Eye (tissue), 1 donor: Measurements from ENCODE around the gene COL4A2.

ENCODE experiments used
- DNase-seq: peaks from one replicate; pipeline ENCODE4 v3.0.0-alpha.2; 2015

Gene COL4A2

DNA sequence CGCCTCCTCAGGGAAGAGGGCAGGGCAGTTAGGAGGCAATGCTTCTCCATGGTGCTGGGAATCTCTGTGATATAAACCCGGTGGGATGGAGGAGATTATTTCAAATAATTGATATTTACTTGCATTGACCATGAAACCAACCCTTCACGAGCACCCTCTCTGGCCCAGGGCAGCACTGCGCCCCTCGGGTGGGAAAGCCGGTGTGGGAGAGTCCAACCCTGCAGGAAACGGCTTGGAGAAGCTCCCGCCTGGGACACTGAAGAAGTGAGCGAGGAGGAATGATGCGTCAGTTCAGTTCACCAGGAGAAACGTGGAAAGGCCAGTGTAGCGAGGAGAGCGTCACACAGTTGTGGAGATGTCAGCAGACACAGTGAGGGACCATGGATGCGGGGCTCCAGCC, 99.9 kb downstream of the COL4A2 start:
- no peak for DNase-seq

DNA sequence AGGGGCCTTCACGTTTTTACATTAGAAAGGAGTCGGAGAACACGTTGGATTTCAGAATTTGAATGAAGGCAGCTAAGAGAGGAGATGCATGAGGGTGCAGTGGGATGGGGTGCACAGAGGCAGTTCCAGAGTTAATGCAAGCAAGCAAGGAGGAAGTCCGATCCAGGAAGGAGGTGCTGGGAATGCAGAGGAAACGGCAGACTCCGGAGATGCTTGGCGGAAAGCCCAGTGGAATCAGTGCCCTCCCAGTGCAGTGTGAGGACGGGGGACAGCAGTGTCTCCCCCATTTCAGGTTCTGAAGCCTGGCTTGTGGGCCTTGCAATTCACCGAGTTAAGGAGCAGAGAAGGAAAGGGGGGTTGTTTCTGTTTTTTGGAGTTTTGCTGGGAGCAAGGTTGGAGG, 100.4 kb downstream of the COL4A2 start:
- no peak for DNase-seq

DNA sequence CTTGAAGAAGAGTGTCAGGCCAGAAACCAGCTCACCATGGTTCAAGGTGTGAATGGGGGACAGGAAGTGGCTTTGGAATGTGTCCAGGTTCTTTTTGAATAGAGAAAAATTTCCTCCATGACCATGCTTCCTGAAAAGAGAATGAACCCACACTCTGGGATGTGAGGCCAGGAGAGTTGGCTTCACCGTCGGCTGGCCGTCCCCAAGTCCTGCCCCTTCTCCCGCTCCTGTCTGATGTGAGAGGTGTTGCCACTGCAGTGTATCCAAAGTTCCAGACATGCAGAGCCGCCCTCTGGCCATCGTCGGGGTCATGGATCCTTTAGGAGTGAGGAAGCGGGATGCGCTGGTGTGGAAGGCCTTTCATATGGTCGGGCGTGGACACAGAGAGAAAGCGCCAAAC, 101.2 kb downstream of the COL4A2 start:
- DNase-seq: no peak

DNA sequence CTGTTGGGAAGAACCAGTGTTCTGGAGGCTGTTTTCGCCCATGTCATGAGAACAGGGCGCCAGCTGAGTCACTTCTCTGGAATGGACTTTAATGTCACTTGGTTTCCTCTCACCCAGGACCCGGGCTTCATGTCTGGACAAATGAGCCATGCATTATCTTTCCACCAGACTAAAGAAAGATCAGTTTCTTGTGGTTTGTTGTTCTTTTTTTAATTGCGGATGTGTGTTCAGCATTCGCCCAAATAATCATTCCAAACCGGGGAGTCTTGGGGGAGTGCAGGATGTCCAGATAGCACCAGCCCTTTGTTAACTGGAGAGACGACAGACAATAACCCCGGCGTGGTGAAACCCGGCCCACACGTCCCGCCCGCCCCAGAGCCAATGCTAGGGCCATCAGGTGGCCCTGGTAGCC, 102.5 kb downstream of the COL4A2 start:
- DNase-seq: no peak

DNA sequence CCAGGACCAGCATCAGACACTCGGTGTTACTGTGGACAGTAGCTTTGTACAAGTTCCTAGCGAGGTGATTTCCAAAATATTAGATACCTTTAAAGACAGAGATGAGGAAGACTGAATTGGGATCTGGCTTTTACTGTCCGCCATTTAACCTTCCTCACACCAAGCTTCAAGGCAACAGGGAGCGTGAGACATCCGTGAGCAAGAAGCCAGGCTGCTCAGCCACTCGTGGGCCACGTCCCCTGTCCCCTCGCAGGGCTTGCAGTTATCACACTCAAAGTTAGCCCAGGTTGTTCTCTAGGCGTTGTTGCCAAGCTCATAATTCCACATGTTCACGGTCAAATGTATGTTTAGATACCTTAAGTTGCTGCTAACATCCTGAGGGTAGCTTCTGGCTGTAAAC, 102.9 kb downstream of the COL4A2 start:
- no peak for DNase-seq

DNA sequence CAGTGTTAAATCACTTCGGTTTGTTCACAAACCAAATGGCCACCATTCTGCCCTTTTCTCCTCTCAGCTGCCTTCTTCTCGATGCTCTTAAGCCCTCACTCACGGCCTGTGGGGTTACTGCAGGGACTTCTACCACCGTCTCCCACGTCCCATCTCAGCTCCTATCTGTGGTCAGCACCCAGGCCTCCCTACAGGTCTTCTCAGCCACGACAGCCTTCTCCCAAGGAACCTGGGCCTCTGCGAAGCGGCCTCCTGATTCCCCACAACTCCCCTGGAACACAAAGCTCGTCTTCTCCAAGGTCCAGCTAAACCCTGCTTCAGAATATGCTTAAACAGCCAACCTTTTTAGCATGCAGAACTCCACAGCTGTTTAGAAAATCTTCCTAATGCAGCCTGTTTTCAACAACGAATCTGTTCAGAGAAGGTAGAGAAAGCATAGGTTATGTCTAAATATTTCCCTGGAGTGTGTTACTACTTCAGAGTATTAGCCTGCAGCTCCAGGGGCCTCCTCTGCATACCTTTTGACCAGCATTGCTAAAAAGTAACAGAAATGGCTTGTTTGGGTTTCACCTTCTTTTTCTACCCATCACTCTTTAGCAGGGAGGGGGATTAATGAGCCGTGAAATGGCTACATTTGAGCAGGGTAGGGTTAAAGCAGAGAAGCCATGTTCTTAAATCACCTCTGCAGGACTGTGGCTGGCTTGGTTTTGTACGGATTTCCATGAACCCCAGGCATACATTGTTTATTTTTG, 104.0 kb downstream of the COL4A2 start:
- no peak for DNase-seq

DNA sequence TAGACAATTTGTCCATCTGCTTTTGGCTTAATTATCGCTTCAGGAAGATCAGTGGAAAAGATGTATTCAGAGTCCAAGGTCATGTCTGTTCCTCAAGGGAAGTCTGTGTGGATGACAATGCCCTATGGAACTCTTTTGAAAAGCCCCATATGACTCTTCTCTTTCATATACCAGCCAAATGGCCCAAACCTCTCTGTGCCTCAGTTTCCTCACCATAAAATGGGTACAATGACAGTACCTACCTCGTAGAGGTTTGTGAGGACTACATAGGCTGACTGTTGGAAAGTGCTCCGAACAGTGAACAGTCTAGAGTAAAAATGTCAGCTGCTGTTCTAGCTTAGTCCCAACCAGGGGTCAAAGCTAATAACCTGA, 104.6 kb downstream of the COL4A2 start:
- no peak for DNase-seq

DNA sequence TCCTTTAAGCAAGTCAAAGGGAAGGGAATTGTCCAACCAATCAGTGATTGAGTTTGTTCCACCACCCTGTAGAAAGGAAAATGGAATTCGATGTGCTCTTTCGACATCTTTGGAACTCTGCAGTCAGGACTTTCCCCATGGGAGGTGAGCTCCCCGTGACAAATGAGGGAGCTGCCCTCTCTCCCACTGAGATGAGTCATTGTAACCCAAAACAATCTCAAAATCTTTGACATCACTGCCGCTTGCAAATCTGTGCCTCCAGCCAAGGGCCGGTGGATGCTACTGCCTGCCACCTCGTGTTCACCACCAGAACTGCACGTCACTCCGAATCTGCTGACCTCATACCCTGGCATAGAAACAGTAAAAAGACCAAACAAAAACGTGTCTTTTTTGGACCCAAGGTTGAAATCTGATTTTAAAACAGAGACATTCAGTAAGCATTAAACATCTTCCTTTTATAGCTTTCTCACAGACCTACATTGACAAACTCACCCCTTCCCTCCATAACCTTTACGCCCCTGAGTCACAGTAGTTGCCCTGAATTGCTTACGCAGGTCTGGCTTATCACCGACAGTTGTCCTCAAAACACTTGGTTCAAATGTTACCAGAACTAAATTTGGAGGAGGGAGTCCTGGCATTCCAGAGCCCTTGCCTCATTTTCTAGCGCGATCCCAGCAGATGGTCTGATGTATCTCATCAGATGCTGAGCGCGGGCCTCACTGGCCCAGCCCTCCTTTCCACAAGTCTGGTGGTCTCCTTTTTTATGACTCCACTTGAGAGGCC, 105.2 kb downstream of the COL4A2 start:
- DNase-seq: peak; percentile 94

DNA sequence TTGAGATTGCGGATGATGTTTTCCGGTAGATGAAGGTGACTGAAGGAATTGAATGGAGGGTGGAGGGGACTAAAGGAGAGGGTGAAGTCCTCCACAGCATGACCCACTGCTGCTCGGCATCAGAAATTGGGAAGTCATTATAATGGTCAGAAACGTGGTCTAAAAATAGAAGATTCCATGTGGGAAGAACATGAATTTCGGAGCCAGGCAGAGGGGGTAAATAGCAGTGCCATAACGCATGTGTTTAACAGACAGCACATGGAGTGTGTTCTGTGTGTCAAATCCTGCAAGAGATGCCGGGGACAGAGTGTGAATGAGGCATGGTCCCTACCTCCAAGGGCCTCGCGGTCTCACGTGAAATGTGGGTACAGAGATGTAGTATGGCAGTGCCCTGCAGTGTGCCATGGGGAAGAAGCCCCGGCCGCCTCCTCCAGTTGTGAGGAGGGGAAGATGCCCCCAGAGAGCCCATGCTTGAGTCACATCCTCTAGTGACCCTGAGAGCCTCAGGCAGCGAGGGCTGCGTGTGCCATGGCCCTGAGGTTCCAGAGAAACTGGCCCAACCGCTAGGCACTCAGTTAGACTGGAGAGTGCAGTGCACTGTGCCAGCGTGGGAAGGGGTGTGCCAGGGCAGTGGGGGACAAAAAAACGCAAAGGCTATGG, 106.1 kb downstream of the COL4A2 start:
- no peak for DNase-seq

DNA sequence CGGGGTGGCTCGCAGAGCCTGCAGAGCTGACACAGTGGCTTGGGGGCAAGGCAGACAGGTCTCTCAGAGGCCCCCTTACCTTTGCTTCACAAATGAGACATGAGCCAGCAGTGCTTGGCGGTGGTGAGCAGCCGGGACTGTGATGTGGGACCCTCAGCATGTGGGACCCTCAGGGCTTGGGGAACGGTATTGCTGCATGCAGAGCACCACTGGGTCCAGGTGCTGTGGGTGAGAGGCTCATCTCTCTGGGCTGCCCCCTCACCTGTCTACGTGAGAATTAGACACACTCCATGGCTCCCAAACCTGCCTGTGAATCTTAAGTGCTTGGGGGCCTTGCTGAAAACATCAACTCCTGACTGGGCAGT, 106.6 kb downstream of the COL4A2 start:
- no peak for DNase-seq

DNA sequence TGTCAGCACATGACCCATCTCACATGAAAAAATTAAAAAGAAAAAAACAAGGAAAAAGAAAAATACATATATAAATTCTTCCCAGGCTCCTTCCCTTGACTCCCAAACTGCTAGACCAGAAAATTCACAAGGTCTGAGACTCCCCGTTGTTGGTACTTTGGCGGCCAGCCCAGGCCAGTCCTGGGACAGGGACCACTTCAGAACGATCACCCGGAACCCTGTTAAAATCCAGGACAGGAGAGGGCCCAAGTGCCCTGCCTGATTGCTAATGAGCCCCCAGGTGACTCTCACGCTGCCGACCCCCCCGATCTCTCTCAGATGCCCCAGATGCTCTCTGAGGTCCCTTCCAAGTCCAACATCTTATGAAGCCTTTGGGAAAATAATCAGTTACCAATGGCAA, 107.2 kb downstream of the COL4A2 start:
- no peak for DNase-seq

DNA sequence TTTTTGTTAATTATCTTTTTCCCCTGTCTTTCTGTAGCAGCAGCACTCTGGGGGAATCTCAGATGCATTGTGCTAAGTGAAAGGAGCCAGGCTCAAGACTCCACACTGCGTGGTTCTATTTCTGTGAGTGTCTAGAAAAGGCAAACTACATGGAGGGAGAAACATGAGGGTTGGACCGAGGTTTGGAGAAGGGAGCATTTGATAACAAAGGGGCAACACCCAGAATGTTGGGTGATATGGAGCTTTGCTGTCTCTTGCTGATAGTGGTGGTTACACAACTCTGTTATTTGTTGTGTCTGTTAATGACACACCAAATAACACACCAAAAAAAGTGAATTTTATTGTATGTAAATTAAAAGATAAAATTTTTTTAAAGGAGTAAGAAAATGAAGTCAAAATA, 107.8 kb downstream of the COL4A2 start:
- DNase-seq: no peak

DNA sequence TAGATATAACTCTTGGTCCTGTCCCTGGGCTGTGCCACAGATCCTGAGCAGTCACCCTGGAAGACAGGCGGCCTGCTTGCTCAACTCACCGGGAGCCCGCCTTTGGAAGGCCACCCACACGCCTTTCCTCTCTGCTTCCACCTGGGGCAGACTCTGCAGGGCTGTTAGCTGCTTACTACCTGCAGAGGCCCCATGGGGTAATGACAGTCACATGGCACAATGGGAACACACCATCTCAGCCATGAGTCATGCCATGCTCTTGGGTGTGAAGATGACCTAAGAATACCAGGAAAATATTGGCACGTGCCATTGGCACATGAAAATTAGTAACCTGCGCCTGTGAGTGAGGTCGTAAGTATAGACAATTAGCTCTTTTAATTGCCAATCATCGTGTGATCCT, 108.6 kb downstream of the COL4A2 start:
- no peak for DNase-seq

DNA sequence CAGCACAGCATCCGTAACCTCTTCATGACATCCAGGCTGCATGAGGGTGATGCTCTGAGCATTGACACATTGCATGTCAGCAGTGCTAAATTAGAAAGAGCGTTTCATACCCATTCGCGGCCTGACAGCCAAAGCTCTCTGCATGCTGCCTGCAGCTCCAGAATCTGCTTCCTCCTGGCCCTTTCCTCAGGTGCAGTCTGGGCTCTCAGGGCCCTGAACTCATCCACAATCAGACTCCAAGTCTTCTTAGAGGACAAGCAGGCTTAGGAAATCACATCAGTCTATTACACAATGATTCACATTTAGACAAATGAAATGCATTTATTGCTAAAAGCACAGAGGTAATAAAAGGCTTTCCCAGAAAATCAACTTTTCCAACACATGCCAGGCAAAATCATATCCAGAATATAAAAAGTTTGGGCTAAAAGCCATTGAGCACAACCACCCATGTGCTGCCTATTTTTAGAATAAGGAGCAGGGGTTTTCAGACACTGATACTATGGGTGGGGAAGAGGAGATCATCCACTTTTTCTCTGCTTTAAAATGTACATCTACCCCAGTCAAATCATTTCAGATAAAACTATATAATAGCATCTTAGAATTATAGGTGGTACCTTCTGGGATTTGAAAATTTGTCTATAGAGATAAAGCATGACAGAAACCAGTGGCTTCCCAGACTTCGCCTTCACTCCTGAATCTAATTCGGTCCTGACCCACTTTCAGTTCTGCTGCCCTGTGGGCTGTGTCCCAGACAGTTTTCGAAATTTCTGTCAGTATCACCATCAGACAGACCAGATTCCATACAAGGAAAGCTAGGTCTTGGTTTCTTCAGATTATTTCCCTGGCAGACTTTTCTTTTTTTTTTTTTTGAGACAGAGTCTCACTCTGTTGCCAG, 109.3 kb downstream of the COL4A2 start:
- DNase-seq: no peak

DNA sequence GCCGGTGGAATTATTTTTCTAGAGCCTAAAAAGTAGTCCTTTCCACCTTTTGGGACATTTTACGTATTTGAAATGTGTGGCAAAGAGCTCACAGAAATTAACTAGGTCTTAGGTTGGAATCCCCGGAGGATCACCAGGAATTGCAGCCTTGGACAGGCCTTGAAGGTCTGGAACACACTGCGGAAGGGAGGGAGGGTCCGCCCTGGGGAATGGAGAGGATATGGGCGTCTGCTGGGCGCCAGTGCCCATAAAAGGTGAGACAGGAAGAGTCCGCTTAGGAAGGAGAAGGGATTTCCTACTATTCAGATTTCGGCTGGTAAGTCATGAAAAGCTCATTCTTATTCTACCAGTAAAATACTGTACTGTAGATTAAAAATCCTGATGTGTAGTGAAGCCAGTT, 111.9 kb downstream of the COL4A2 start:
- DNase-seq: no peak

DNA sequence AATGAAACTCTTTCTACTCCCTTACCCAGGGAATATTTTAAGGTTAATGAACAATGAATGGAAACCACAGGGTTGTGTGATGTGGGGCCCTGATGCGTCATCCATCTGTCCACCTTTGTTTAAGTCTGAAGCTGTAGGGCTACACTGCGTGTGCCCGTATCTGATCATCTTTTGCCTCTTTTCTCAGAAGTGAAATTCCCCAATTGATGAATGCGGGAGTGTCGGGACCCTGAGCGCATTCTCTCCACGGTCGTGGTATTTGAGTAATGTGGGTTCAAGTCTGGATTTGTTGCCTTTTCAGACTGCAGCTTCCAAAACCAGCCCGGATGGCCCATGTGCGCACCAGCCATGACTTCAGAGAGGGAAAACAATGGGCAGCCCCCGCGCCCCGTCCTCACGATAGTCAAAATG, 112.3 kb downstream of the COL4A2 start:
- DNase-seq: no peak

DNA sequence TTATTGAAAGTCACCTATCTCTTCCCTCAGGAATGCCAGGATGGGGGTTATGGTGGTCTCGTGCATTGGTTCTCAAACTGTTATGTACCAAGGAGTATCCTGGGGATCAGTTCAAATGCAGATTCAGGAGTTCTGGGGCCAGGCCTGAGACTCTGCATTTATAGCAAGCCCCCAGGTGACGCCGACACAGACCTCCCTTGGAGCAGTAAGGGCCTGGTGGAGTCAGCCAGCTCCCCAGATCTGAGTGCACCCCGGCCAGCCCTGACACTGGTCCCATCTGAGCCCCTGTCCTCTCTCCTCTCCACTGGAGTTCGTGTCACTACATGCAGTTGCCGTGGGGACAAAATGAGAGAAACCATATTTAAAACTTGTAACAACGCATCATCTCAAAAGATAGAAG, 112.9 kb downstream of the COL4A2 start:
- no peak for DNase-seq

DNA sequence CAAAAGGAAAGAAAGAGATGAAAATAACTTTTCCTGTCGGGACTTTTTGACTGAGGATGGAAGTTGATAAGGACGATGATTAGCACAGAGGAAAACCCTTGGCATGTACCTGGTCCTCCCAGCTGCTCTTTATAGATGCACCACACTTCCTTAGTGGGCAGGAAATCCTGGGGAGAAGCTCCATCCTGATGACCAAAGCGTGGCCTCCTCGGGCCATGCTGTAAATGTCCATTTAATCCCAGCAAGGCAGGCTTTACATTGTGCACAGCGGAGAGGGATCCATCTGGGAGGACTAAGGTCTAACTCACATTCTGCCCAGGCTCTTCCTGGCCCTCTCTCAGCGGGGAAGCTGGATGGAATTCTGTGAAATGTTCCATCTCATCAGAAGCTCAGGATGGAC, 113.5 kb downstream of the COL4A2 start:
- DNase-seq: no peak

DNA sequence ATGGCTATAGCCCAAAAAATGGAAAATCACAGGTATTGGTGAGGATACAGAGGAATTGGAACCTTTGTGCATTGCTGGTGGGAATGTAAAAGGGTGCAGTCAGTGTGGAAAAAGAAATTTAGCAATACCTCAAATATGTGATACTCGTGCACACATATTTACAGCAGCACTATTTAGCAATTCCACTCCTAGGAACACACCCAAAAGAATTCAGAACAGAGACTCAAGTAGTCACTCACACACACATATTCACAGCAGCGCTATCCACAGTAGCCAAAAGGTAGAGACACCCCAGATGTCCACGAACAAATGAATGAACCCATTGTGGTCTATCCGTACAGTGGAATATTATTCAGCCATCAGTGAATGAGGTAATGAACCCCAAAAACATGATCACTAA, 114.0 kb downstream of the COL4A2 start:
- DNase-seq: no peak

DNA sequence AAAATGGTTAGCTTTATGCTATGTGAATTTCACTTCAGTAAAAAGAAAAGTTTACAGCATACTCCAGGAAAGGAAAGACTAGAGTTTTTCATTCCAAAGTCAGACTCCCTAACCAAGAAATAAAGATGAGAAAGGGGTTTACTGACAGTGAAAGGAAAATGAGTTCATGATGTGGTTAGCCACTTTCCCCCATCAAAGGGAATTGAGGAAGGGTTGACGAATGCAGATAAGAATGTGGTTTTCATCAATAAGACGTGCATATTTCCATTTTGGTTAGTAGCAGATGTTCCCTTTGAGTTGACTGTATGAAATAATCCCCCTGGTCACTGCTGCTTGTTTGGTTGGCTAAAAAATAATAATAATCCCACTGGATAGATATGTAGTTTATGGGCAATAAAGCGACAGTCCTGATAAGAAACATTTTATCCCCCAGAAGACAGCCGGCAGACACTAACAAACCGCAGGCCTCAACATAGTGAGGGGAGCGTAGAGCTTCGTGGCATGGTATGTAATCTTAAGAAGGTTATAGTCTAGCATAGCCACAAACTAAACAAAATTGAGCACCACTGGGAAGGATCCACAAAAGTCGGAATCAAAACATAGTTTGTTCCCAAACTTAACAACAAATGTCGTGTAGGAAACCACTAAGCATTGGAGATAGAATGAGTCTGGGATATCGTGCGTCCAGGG, 114.8 kb downstream of the COL4A2 start:
- peak; percentile 52 for DNase-seq

DNA sequence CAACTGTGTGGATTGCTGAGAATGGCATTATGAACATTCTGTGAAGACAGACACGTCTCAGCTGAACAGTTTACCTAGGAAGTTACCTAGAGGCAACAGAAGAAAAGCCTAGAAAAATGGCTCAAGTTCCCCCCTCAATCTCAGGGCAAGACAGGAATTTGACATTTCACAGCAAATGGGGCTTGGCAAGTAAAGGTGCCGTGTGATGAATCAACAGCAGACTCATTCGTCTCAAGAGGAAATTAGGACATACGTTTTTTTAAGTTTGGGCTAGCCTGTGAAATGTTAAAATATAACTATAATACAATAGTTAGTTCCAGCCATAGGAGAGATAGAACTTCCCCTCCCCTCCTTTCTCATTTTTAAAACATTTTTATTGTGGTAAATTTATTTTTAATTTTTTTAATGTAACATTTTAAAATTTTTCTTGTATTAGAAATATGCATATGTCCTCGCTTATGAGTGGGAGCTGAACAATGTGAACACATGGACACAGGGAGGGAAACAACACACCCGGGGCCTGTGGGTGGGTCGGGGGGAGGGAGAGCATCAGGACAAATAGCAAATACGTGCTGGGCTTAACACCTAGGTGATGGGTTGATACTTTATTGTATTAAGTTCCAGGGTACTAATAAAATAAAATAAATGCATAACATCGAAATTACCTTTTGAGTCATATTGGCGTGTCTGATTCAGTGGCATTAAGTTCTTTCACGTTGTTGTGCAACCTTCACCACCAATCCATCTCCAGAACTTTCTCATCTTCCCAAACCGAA, 116.0 kb downstream of the COL4A2 start:
- DNase-seq: no peak
